OCI-LY3 (cell line): ENCODE results near the gene DPP10.

Source experiments
- EZH2phosphoT487 ChIP-seq: fragments of 200-600 bp; shearing (Covaris generic); IDR thresholded peaks from 2 replicates; pipeline ENCODE4 v1.6.1; 2018; ENCODE audit warnings: antibody characterized with exemption, mixed run types, low read depth
- TF ChIP-seq, protein P1 (sequence below): fragments of 200-600, 300-600 bp; sonication (generic); IDR thresholded peaks from 2 replicates; pipeline ENCODE4 v1.5.1; 2014; ENCODE audit warnings: antibody characterized with exemption, low read length, low read depth

DNA sequence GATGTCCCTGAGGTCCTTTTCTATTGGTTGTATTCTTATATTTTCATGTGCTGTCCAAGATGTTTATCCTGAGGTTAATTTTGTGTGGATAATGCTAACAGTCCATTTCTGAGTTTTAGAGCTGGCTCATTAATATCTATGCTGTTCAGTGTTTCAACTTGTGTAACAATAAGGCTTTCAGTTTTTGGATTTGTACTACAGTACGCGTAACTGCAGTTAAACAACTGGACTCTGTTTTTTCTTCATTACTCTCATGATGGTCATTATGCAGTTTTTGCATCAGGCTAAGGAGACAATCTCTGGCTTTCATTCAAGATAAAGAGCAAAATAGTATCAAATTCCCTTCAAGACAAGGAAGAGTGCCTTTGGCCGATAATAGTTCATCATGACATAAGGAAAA, 1364.8 kb downstream of the DPP10 start:
- TF ChIP-seq, protein P1, sequence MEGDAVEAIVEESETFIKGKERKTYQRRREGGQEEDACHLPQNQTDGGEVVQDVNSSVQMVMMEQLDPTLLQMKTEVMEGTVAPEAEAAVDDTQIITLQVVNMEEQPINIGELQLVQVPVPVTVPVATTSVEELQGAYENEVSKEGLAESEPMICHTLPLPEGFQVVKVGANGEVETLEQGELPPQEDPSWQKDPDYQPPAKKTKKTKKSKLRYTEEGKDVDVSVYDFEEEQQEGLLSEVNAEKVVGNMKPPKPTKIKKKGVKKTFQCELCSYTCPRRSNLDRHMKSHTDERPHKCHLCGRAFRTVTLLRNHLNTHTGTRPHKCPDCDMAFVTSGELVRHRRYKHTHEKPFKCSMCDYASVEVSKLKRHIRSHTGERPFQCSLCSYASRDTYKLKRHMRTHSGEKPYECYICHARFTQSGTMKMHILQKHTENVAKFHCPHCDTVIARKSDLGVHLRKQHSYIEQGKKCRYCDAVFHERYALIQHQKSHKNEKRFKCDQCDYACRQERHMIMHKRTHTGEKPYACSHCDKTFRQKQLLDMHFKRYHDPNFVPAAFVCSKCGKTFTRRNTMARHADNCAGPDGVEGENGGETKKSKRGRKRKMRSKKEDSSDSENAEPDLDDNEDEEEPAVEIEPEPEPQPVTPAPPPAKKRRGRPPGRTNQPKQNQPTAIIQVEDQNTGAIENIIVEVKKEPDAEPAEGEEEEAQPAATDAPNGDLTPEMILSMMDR: no peak
- TF ChIP-seq EZH2phosphoT487: no peak
